Memory B cell (primary cell): ENCODE measurements around the gene TRAFD1.

Experiments used
- ATAC-seq: fragments of 150-1000 bp; cut with Tn5 transposase; 2 replicates; pipeline ENCODE4 v1.10.0; 2021; ENCODE audit warnings: low read depth, mild to moderate bottlenecking, moderate library complexity
- DNase-seq, 2 donors: peaks; one replicate each; pipeline ENCODE4 v3.0.0; 2022; ENCODE audit warnings: low spot score in 2 of 2
- H3K27ac Mint-ChIP-seq: one replicate; pipeline ENCODE4 v1.8.0; 2022; ENCODE audit warnings: mild to moderate bottlenecking, moderate library complexity, mixed read lengths
- H3K27me3 Mint-ChIP-seq: one replicate; pipeline ENCODE4 v1.8.0; 2022; ENCODE audit warnings: mixed read lengths
- H3K36me3 Mint-ChIP-seq: one replicate; pipeline ENCODE4 v1.8.0; 2022; ENCODE audit warnings: mild to moderate bottlenecking, mixed read lengths
- H3K4me1 Mint-ChIP-seq: one replicate; pipeline ENCODE4 v1.8.0; 2022; ENCODE audit warnings: mixed read lengths
- H3K4me3 Mint-ChIP-seq: one replicate; pipeline ENCODE4 v1.8.0; 2022; ENCODE audit warnings: mild to moderate bottlenecking, moderate library complexity, mixed read lengths
- H3K9me3 Mint-ChIP-seq: one replicate; pipeline ENCODE4 v1.8.0; 2022; ENCODE audit warnings: mixed read lengths

The TRAFD1 gene

GRCh38 chr12:112170376-112170775 is 45.0 kb downstream of the TRAFD1 start:
- H3K36me3 Mint-ChIP-seq, result peaks cover 17% of the 10 kb centered on the region
- no peak for DNase-seq
- H3K27ac Mint-ChIP-seq, result peak overlapping the region; percentile 58

GRCh38 chr12:112170971-112171596 is 45.7 kb downstream of the TRAFD1 start:
- no peak for ATAC-seq
- H3K4me3 Mint-ChIP-seq, result no peak overlapping the region
- peaks cover 4% of the 10 kb centered on the region for H3K4me1 Mint-ChIP-seq
- DNase-seq, result no peak
- H3K27ac Mint-ChIP-seq, result no peak overlapping the region
- no peaks in the 10 kb centered on the region for H3K9me3 Mint-ChIP-seq
- peaks cover 24% of the 10 kb centered on the region for H3K36me3 Mint-ChIP-seq
- no peaks in the 10 kb centered on the region for H3K27me3 Mint-ChIP-seq

More at GRCh38 chr12:112170376-112170775, 45.0 kb downstream of the TRAFD1 start:
- no peaks in the 10 kb centered on the region for H3K9me3 Mint-ChIP-seq
- H3K27me3 Mint-ChIP-seq, result no peaks in the 10 kb centered on the region
- H3K4me3 Mint-ChIP-seq, result no peak overlapping the region
- ATAC-seq, result peak; percentile 43
- H3K4me1 Mint-ChIP-seq, result peaks cover 4% of the 10 kb centered on the region

- no peaks in the 10 kb centered on the region for H3K27me3 Mint-ChIP-seq
- peaks cover 27% of the 10 kb centered on the region for H3K36me3 Mint-ChIP-seq
- H3K4me3 Mint-ChIP-seq, result no peak overlapping the region
- ATAC-seq (no peak), DNase-seq (no peak)
- no peak overlapping the region for H3K27ac Mint-ChIP-seq
- H3K4me1 Mint-ChIP-seq, result peaks cover 4% of the 10 kb centered on the region
- no peaks in the 10 kb centered on the region for H3K9me3 Mint-ChIP-seq
Observed at GRCh38 chr12:112172556-112173324, 47.4 kb downstream of the TRAFD1 start.

GRCh38 chr12:112175361-112176155 is 50.2 kb downstream of the TRAFD1 start:
- DNase-seq (no peak), ATAC-seq (no peak)
- Mint-ChIP-seq H3K4me3 (no peak overlapping the region), H3K27me3 (no peaks in the 10 kb centered on the region), H3K4me1 (no peaks in the 10 kb centered on the region), H3K27ac (no peak overlapping the region), H3K36me3 (peaks cover 27% of the 10 kb centered on the region), H3K9me3 (no peaks in the 10 kb centered on the region)

GRCh38 chr12:112176321-112177010 is 51.1 kb downstream of the TRAFD1 start:
- H3K27ac Mint-ChIP-seq, result no peak overlapping the region
- DNase-seq (no peak), ATAC-seq (no peak)
- no peaks in the 10 kb centered on the region for H3K27me3 Mint-ChIP-seq
- H3K4me3 Mint-ChIP-seq, result no peak overlapping the region
- no peaks in the 10 kb centered on the region for H3K9me3 Mint-ChIP-seq
- H3K36me3 Mint-ChIP-seq, result peaks cover 27% of the 10 kb centered on the region
- H3K4me1 Mint-ChIP-seq, result no peaks in the 10 kb centered on the region

- DNase-seq (no peak), ATAC-seq (no peak)
- Mint-ChIP-seq H3K4me1 (no peaks in the 10 kb centered on the region), H3K36me3 (peaks cover 23% of the 10 kb centered on the region), H3K27ac (no peak overlapping the region), H3K4me3 (no peak overlapping the region), H3K9me3 (no peaks in the 10 kb centered on the region), H3K27me3 (no peaks in the 10 kb centered on the region)
Observed at GRCh38 chr12:112178796-112179195, 53.4 kb downstream of the TRAFD1 start.

GRCh38 chr12:112179341-112179740 is 54.0 kb downstream of the TRAFD1 start:
- H3K4me1 Mint-ChIP-seq, result no peaks in the 10 kb centered on the region
- no peak overlapping the region for H3K27ac Mint-ChIP-seq
- ATAC-seq (no peak), DNase-seq (no peak)
- H3K9me3 Mint-ChIP-seq, result no peaks in the 10 kb centered on the region
- peaks cover 24% of the 10 kb centered on the region for H3K36me3 Mint-ChIP-seq
- no peak overlapping the region for H3K4me3 Mint-ChIP-seq
- H3K27me3 Mint-ChIP-seq, result no peaks in the 10 kb centered on the region

GRCh38 chr12:112179916-112180315 is 54.6 kb downstream of the TRAFD1 start:
- H3K4me3 Mint-ChIP-seq, result no peak overlapping the region
- no peak overlapping the region for H3K27ac Mint-ChIP-seq

GRCh38 chr12:112180422-112180821 is 55.1 kb downstream of the TRAFD1 start:
- ATAC-seq (no peak), DNase-seq (no peak)
- Mint-ChIP-seq H3K27me3 (no peaks in the 10 kb centered on the region), H3K4me1 (no peaks in the 10 kb centered on the region), H3K27ac (no peak overlapping the region), H3K36me3 (peaks cover 18% of the 10 kb centered on the region), H3K4me3 (no peak overlapping the region), H3K9me3 (no peaks in the 10 kb centered on the region)

More at GRCh38 chr12:112179916-112180315, 54.6 kb downstream of the TRAFD1 start:
- Mint-ChIP-seq H3K9me3 (no peaks in the 10 kb centered on the region), H3K36me3 (peaks cover 23% of the 10 kb centered on the region), H3K4me1 (no peaks in the 10 kb centered on the region), H3K27me3 (no peaks in the 10 kb centered on the region)
- no peak for ATAC-seq
- no peak for DNase-seq

GRCh38 chr12:112182499-112182898 is 57.1 kb downstream of the TRAFD1 start:
- Mint-ChIP-seq H3K4me1 (no peaks in the 10 kb centered on the region), H3K9me3 (no peaks in the 10 kb centered on the region), H3K27ac (no peak overlapping the region), H3K36me3 (peaks cover 10% of the 10 kb centered on the region), H3K27me3 (no peaks in the 10 kb centered on the region), H3K4me3 (no peak overlapping the region)
- DNase-seq (no peak), ATAC-seq (no peak)

- Mint-ChIP-seq H3K9me3 (no peaks in the 10 kb centered on the region), H3K27ac (no peak overlapping the region), H3K36me3 (peaks cover 10% of the 10 kb centered on the region), H3K4me1 (no peaks in the 10 kb centered on the region), H3K4me3 (no peak overlapping the region), H3K27me3 (no peaks in the 10 kb centered on the region)
- ATAC-seq (no peak), DNase-seq (no peak)
Observed at GRCh38 chr12:112183141-112184021, 58.0 kb downstream of the TRAFD1 start.

- Mint-ChIP-seq H3K4me1 (no peaks in the 10 kb centered on the region), H3K9me3 (no peaks in the 10 kb centered on the region), H3K27ac (no peak overlapping the region), H3K27me3 (no peaks in the 10 kb centered on the region), H3K4me3 (no peak overlapping the region), H3K36me3 (peaks cover 8% of the 10 kb centered on the region)
- ATAC-seq (no peak), DNase-seq (no peak)
Observed at GRCh38 chr12:112184056-112184887, 58.9 kb downstream of the TRAFD1 start.
